Activated CD4-positive, alpha-beta T cell treated with anti-CD3 and anti-CD28 coated beads, Interleukin-2, amount 50 U/mL, for 1 hour (primary cell): ENCODE measurements around the gene HYAL4.

ENCODE experiments used
- DNase-seq: peaks from one replicate; pipeline ENCODE4 v3.0.0-alpha.2; 2020

The HYAL4 gene

GRCh38 chr7:123918309-123918708 lies 73.3 kb downstream of the HYAL4 start:
- DNase-seq: no peak

GRCh38 chr7:123923599-123923998 lies 78.6 kb downstream of the HYAL4 start:
- no peak for DNase-seq

- DNase-seq: no peak
Measured at GRCh38 chr7:123924941-123925340, 80.0 kb downstream of the HYAL4 start, which contains the start of gene SPAM1. Gene SPAM1, plus strand, starts transcription at chr7:123925241. Its CDS starts 28,330 bp downstream, at chr7:123953571.
